GM18519 (cell line): ENCODE results near the gene GMCL2.
"Not testable (repeated sequence)": the region's sequence is repeated elsewhere in the genome, so short reads cannot be mapped to it uniquely, and the experiment has no call there.

Experiments used
- ATAC-seq: cut with Tn5 transposase; IDR thresholded peaks from one replicate; pipeline ENCODE4 v1.9.1; 2021; ENCODE audit warnings: mild to moderate bottlenecking, moderate library complexity; ENCODE audit not compliant: unreplicated experiment, low FRiP score

Gene GMCL2

GRCh38 chr5:178207917-178208280 lies 20.7 kb upstream of the GMCL2 start:
- ATAC-seq, result no peak

- no peak for ATAC-seq
Observed at GRCh38 chr5:178207183-178207916, 20.2 kb upstream of the GMCL2 start.

- ATAC-seq, result no peak
Observed at GRCh38 chr5:178206166-178207101, 19.3 kb upstream of the GMCL2 start.

GRCh38 chr5:178205749-178206047 lies 18.5 kb upstream of the GMCL2 start:
- no peak for ATAC-seq

GRCh38 chr5:178204935-178205748 lies 18.0 kb upstream of the GMCL2 start:
- ATAC-seq, result peak; percentile 35

GRCh38 chr5:178204182-178204934 lies 17.2 kb upstream of the GMCL2 start, which contains the start of gene HNRNPAB:
Gene HNRNPAB (plus strand): TSS chr5:178204533. CDS start chr5:178204838, 305 bp downstream.
- peak; percentile 60 for ATAC-seq

GRCh38 chr5:178203670-178204181 lies 16.6 kb upstream of the GMCL2 start:
- ATAC-seq, result no peak

- ATAC-seq, result no peak
Observed at GRCh38 chr5:178202541-178202940, 15.4 kb upstream of the GMCL2 start.

GRCh38 chr5:178201927-178202235 lies 14.7 kb upstream of the GMCL2 start:
- no peak for ATAC-seq

- ATAC-seq, result no peak
Observed at GRCh38 chr5:178201221-178201926, 14.2 kb upstream of the GMCL2 start.

GRCh38 chr5:178199581-178200434 lies 12.6 kb upstream of the GMCL2 start:
- ATAC-seq, result no peak

GRCh38 chr5:178198706-178199105 lies 11.5 kb upstream of the GMCL2 start:
- ATAC-seq, result no peak

GRCh38 chr5:178198151-178198550 lies 11.0 kb upstream of the GMCL2 start:
- not testable (repeated sequence) for ATAC-seq

GRCh38 chr5:178196986-178197385 lies 9.8 kb upstream of the GMCL2 start:
- ATAC-seq, result no peak

GRCh38 chr5:178196281-178196812 lies 9.2 kb upstream of the GMCL2 start:
- no peak for ATAC-seq

GRCh38 chr5:178194026-178194425 lies 6.9 kb upstream of the GMCL2 start:
- no peak for ATAC-seq

- ATAC-seq, result no peak
Observed at GRCh38 chr5:178193251-178193809, 6.2 kb upstream of the GMCL2 start.

GRCh38 chr5:178192787-178193186 lies 5.6 kb upstream of the GMCL2 start:
- no peak for ATAC-seq
